Measurements from ENCODE around the gene GCNT2.
"Not testable (repeated sequence)": the region's sequence is repeated elsewhere in the genome, so short reads cannot be mapped to it uniquely, and the experiment has no call there.

GCNT2 gene

GRCh38 chr6:10514049-10514780, 6.9 kb upstream of the GCNT2 start:
- H3K4me3 ChIP-seq (ENCODE audit: control insufficient read depth, low read depth, low read length), result no peak overlapping the region
- DNase-seq (ENCODE audit: low read depth), result no peak
- TF ChIP-seq CTCF (IDR thresholded peaks at IDR 0.05; ENCODE audit: control insufficient read depth, insufficient read depth, low read depth, low read length, missing control alignments), result no peak

GRCh38 chr6:10516953-10517352, 4.2 kb upstream of the GCNT2 start:
- TF ChIP-seq CTCF (IDR thresholded peaks at IDR 0.05; ENCODE audit: control insufficient read depth, insufficient read depth, low read depth, low read length, missing control alignments), result no peak
- DNase-seq (ENCODE audit: low read depth), result no peak
- no peak overlapping the region for H3K4me3 ChIP-seq (ENCODE audit: control insufficient read depth, low read depth, low read length)

- no peak overlapping the region for H3K4me3 ChIP-seq (ENCODE audit: control insufficient read depth, low read depth, low read length)
- no peak for DNase-seq (ENCODE audit: low read depth)
- TF ChIP-seq CTCF (IDR thresholded peaks at IDR 0.05; ENCODE audit: control insufficient read depth, insufficient read depth, low read depth, low read length, missing control alignments), result no peak
These were observed 2.4 kb upstream of the GCNT2 start for GRCh38 chr6:10518557-10519407.

GRCh38 chr6:10519408-10519697, 1.8 kb upstream of the GCNT2 start:
- DNase-seq (ENCODE audit: low read depth), result not testable (repeated sequence)

GRCh38 chr6:10520468-10520867, 683 bp upstream of the GCNT2 start:
- DNase-seq (ENCODE audit: low read depth), result no peak
- no peak for TF ChIP-seq CTCF (IDR thresholded peaks at IDR 0.05; ENCODE audit: control insufficient read depth, insufficient read depth, low read depth, low read length, missing control alignments)
- H3K4me3 ChIP-seq (ENCODE audit: control insufficient read depth, low read depth, low read length), result no peak overlapping the region

More at GRCh38 chr6:10519408-10519697, 1.8 kb upstream of the GCNT2 start:
- H3K4me3 ChIP-seq (ENCODE audit: control insufficient read depth, low read depth, low read length), result not testable (repeated sequence)

- no peak for TF ChIP-seq CTCF (IDR thresholded peaks at IDR 0.05; ENCODE audit: control insufficient read depth, insufficient read depth, low read depth, low read length, missing control alignments)
- H3K4me3 ChIP-seq (ENCODE audit: control insufficient read depth, low read depth, low read length), result no peak overlapping the region
- DNase-seq (ENCODE audit: low read depth), result no peak
These were observed 1.9 kb downstream of the GCNT2 start for GRCh38 chr6:10522929-10523573.

GRCh38 chr6:10526156-10526555, 5.0 kb downstream of the GCNT2 start:
- no peak for TF ChIP-seq CTCF (IDR thresholded peaks at IDR 0.05; ENCODE audit: control insufficient read depth, insufficient read depth, low read depth, low read length, missing control alignments)
- no peak for DNase-seq (ENCODE audit: low read depth)
- H3K4me3 ChIP-seq (ENCODE audit: control insufficient read depth, low read depth, low read length), result no peak overlapping the region

Data from AG09309 (cell line).